ENCODE measurements around the gene EMILIN2.

Gene EMILIN2

DNA sequence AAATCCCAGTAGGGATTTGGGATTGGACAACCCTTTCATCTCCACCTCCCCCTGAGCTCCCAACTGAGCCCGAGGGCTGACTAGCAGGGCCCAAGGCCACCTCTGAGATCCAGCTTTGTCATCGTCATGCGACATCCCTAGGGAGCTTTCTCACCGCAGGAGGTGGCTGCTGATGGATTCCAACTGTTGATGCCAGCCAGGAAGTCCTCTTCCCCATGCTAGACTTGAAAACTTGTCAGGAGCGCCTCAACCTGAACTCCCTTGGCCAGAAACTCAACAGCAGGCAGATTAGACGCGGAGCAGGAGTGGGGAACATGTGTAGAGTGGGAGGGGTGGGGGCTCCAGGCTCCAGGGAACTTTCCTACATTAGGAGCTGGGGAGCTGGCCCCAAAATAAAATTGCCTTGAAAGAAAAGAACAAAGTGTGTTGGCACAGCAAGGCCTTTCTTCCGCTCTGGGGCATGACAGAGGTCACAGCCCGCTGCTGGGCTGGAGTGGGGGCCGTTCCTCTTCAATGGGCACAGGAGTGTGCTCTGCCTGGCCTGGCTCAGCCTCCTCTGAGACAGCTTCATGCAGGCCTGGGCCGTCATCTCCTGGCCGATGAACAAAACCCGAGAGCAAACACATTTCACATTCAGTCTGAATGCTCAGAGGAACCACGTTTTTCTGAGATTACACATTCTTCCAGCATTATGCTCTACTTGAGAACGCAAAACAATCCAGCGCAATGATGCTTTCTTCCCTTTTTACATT lies 34.5 kb downstream of the EMILIN2 start:
- WGBS (ENCODE audit: extremely low coverage, insufficient coverage, low lambda C conversion rate), result no CpG with 5 or more reads among the region's 16 CpGs
- Histone ChIP-seq H3K36me3 (ENCODE audit: control insufficient read depth, insufficient read depth, low read length) (no peaks in the 10 kb centered on the region), H3K27ac (ENCODE audit: low read depth, low read length) (no peak overlapping the region)

DNA sequence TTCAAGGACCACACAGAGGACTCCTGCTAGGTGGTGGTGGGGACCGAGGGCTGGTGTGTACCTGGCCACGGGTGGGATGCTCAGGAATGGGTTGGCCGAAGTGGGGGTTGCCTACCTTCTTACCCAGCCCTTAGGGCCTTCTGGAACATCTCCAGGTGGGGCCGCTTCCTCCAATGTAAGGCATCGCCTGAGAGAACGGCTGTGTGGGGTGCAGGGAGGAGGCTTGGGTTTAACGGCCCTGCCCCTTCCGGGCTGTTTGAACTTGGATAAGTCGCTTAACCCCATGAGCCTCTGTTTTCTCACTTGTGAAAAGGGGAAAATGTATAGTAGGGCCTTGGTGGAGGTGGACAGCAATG lies 35.0 kb downstream of the EMILIN2 start:
- Histone ChIP-seq H4K8ac (ENCODE audit: low read depth, low read length) (no peak overlapping the region), H3K4ac (ENCODE audit: low read depth, low read length) (no peak overlapping the region), H2BK120ac (ENCODE audit: low read depth, low read length) (no peak overlapping the region), H2AK5ac (ENCODE audit: low read length) (no peak overlapping the region), H3K18ac (ENCODE audit: low read length) (no peak overlapping the region), H3K36me3 (ENCODE audit: control insufficient read depth, insufficient read depth, low read length) (no peaks in the 10 kb centered on the region), H3K23ac (ENCODE audit: low read length) (no peak overlapping the region), H4K5ac (ENCODE audit: low read length) (no peak overlapping the region), H3K9ac (ENCODE audit: low read length) (no peak overlapping the region), H2BK15ac (replicated peaks; ENCODE audit: low read depth) (no peak overlapping the region), H3K79me2 (ENCODE audit: control insufficient read depth, insufficient read depth, low read length) (no peaks in the 10 kb centered on the region), H3K56ac (ENCODE audit: low read length) (no peak overlapping the region), H2BK5ac (ENCODE audit: low read length) (no peak overlapping the region), H3K27me3 (ENCODE audit: insufficient read depth, low read length, poor library complexity) (no peaks in the 10 kb centered on the region), H3K4me1 (ENCODE audit: control insufficient read depth, low read depth, low read length) (no peaks in the 10 kb centered on the region), H3K27ac (ENCODE audit: low read depth, low read length) (no peak overlapping the region), H3K4me2 (ENCODE audit: low read length) (no peak overlapping the region), H3K79me1 (ENCODE audit: low read length) (no peaks in the 10 kb centered on the region), H3K4me3 (ENCODE audit: low read length) (no peak overlapping the region)
- WGBS (ENCODE audit: extremely low coverage, insufficient coverage, low lambda C conversion rate), result no CpG with 5 or more reads among the region's 9 CpGs
- DNase-seq, result no peak

More for the DNA sequence above, 34.5 kb downstream of the EMILIN2 start:
- Histone ChIP-seq H3K18ac (ENCODE audit: low read length) (no peak overlapping the region), H3K79me1 (ENCODE audit: low read length) (no peaks in the 10 kb centered on the region), H2BK15ac (replicated peaks; ENCODE audit: low read depth) (no peak overlapping the region), H2BK5ac (ENCODE audit: low read length) (no peak overlapping the region), H3K79me2 (ENCODE audit: control insufficient read depth, insufficient read depth, low read length) (no peaks in the 10 kb centered on the region), H3K56ac (ENCODE audit: low read length) (no peak overlapping the region), H4K8ac (ENCODE audit: low read depth, low read length) (no peak overlapping the region), H2AK5ac (ENCODE audit: low read length) (no peak overlapping the region), H3K23ac (ENCODE audit: low read length) (no peak overlapping the region), H3K9ac (ENCODE audit: low read length) (no peak overlapping the region), H3K27me3 (ENCODE audit: insufficient read depth, low read length, poor library complexity) (no peaks in the 10 kb centered on the region), H3K4me2 (ENCODE audit: low read length) (no peak overlapping the region), H3K4me3 (ENCODE audit: low read length) (no peak overlapping the region), H2BK120ac (ENCODE audit: low read depth, low read length) (no peak overlapping the region), H4K5ac (ENCODE audit: low read length) (no peak overlapping the region), H3K4me1 (ENCODE audit: control insufficient read depth, low read depth, low read length) (no peaks in the 10 kb centered on the region), H3K4ac (ENCODE audit: low read depth, low read length) (no peak overlapping the region)
- DNase-seq, result peak; percentile 34

DNA sequence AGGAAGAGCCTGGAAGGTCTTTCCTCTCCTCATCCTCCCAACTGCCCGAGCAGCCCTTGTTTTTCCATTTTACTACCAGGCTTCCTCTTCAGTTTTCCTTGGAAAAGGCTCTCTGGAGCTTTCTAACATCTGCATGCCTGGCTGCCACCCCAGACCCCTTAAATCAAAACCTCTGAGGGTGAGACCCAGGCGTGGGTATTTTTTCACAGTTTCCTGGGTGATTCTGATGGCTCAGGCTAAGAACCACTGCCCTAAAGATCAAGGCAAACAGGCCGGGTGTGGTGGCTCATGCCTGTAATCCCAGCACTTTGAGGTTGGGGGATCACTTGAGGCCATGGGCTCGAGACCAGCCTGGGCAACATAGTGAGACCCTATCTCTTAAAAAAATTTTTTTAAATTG lies 35.4 kb downstream of the EMILIN2 start:
- DNase-seq, result no peak
- Histone ChIP-seq H2BK120ac (ENCODE audit: low read depth, low read length) (no peak overlapping the region), H4K5ac (ENCODE audit: low read length) (no peak overlapping the region), H3K4me1 (ENCODE audit: control insufficient read depth, low read depth, low read length) (no peaks in the 10 kb centered on the region), H3K4me3 (ENCODE audit: low read length) (no peak overlapping the region), H3K23ac (ENCODE audit: low read length) (no peak overlapping the region), H4K8ac (ENCODE audit: low read depth, low read length) (no peak overlapping the region), H3K79me2 (ENCODE audit: control insufficient read depth, insufficient read depth, low read length) (no peaks in the 10 kb centered on the region), H3K4me2 (ENCODE audit: low read length) (no peak overlapping the region), H3K18ac (ENCODE audit: low read length) (no peak overlapping the region), H3K4ac (ENCODE audit: low read depth, low read length) (no peak overlapping the region), H2BK5ac (ENCODE audit: low read length) (no peak overlapping the region), H3K56ac (ENCODE audit: low read length) (no peak overlapping the region), H3K27me3 (ENCODE audit: insufficient read depth, low read length, poor library complexity) (no peaks in the 10 kb centered on the region), H3K79me1 (ENCODE audit: low read length) (no peaks in the 10 kb centered on the region), H2BK15ac (replicated peaks; ENCODE audit: low read depth) (no peak overlapping the region), H3K27ac (ENCODE audit: low read depth, low read length) (no peak overlapping the region), H3K9ac (ENCODE audit: low read length) (no peak overlapping the region), H3K36me3 (ENCODE audit: control insufficient read depth, insufficient read depth, low read length) (no peaks in the 10 kb centered on the region), H2AK5ac (ENCODE audit: low read length) (no peak overlapping the region)
- WGBS (ENCODE audit: extremely low coverage, insufficient coverage, low lambda C conversion rate), result no CpG with 5 or more reads among the region's 4 CpGs

DNA sequence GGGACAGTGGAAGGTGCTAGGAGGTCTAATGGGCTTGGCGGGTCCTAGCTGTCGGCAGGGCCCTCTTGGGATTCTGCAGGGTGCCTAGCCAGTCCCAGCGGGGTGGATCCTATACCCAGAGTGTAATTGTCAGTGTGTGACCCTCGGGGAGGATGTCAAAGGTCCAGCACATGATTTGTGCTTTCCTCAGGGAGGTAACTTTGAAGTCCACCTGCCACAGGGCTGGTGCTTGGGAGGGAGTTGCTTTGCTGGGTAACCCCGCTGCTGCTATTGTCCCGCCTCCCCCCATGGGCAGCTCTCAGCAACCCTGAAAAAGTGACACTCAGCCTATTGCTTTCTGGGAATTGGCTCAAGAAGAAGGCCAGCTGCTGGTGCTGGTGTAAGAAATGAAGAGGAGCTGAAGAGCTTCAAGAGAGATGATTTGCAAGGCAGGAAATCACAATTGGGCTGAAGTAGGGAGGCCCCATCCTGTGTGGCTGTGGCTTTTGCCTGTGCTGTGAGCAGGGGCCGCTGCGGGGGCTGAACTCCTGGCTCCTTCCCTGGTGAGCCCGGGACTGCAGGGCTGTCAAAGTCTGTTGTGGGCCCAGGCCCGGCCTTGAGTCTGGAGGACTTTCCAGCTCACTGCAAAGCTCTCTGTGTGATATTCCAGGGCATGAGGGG lies 36.4 kb downstream of the EMILIN2 start:
- no peak overlapping the region for H3K23ac ChIP-seq (ENCODE audit: low read length)
- H3K79me2 ChIP-seq (ENCODE audit: control insufficient read depth, insufficient read depth, low read length), result no peaks in the 10 kb centered on the region
- H3K4me1 ChIP-seq (ENCODE audit: control insufficient read depth, low read depth, low read length), result no peaks in the 10 kb centered on the region
- no peaks in the 10 kb centered on the region for H3K79me1 ChIP-seq (ENCODE audit: low read length)
- no peak overlapping the region for H3K18ac ChIP-seq (ENCODE audit: low read length)
- no peak overlapping the region for H2BK5ac ChIP-seq (ENCODE audit: low read length)
- H2AK5ac ChIP-seq (ENCODE audit: low read length), result no peak overlapping the region
- H3K4me2 ChIP-seq (ENCODE audit: low read length), result no peak overlapping the region
- no peaks in the 10 kb centered on the region for H3K36me3 ChIP-seq (ENCODE audit: control insufficient read depth, insufficient read depth, low read length)
- H2BK120ac ChIP-seq (ENCODE audit: low read depth, low read length), result no peak overlapping the region
- no peak overlapping the region for H4K5ac ChIP-seq (ENCODE audit: low read length)
- H3K4me3 ChIP-seq (ENCODE audit: low read length), result no peak overlapping the region
- no peak overlapping the region for H3K4ac ChIP-seq (ENCODE audit: low read depth, low read length)
- no peaks in the 10 kb centered on the region for H3K27me3 ChIP-seq (ENCODE audit: insufficient read depth, low read length, poor library complexity)
- no peak for DNase-seq
- H3K9ac ChIP-seq (ENCODE audit: low read length), result no peak overlapping the region
- no CpG with 5 or more reads among the region's 10 CpGs for WGBS (ENCODE audit: extremely low coverage, insufficient coverage, low lambda C conversion rate)
- H3K27ac ChIP-seq (ENCODE audit: low read depth, low read length), result no peak overlapping the region
- H2BK15ac ChIP-seq (replicated peaks; ENCODE audit: low read depth), result no peak overlapping the region
- no peak overlapping the region for H4K8ac ChIP-seq (ENCODE audit: low read depth, low read length)
- H3K56ac ChIP-seq (ENCODE audit: low read length), result no peak overlapping the region

DNA sequence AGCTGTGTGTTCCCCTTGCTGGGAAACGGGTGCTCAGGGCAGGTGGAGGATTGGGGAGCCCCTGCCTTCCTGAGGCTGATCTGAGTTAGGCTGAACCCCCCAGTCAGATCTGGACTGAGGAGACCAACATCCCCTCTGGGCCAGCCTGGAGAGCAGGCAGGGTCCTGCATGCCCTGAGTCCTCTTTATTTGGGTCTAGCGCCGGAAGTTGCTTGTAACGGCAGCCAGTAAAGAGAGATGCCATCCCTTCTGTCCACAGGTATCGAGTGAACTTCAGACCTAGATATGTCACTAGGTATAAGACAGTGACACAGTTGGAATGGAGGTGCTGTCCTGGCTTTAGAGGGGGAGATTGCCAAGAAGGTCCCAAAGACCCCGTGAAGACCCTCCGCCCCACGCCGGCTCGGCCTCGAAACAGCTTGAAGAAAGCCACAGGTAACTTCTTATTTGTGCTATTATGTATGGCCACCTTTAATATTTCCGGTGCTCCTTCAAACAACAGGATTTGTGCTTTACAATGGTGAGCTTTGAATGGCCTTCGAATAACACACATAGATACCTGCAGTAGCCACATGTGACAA lies 38.0 kb downstream of the EMILIN2 start:
- no peaks in the 10 kb centered on the region for H3K36me3 ChIP-seq (ENCODE audit: control insufficient read depth, insufficient read depth, low read length)
- no peaks in the 10 kb centered on the region for H3K4me1 ChIP-seq (ENCODE audit: control insufficient read depth, low read depth, low read length)
- H3K9ac ChIP-seq (ENCODE audit: low read length), result no peak overlapping the region
- H3K4me2 ChIP-seq (ENCODE audit: low read length), result no peak overlapping the region
- no peak overlapping the region for H2AK5ac ChIP-seq (ENCODE audit: low read length)
- H2BK5ac ChIP-seq (ENCODE audit: low read length), result no peak overlapping the region
- H3K56ac ChIP-seq (ENCODE audit: low read length), result no peak overlapping the region
- H3K79me1 ChIP-seq (ENCODE audit: low read length), result no peaks in the 10 kb centered on the region
- H3K79me2 ChIP-seq (ENCODE audit: control insufficient read depth, insufficient read depth, low read length), result no peaks in the 10 kb centered on the region
- H3K23ac ChIP-seq (ENCODE audit: low read length), result no peak overlapping the region
- H3K27ac ChIP-seq (ENCODE audit: low read depth, low read length), result no peak overlapping the region
- H4K8ac ChIP-seq (ENCODE audit: low read depth, low read length), result no peak overlapping the region
- H3K4ac ChIP-seq (ENCODE audit: low read depth, low read length), result no peak overlapping the region
- no CpG with 5 or more reads among the region's 13 CpGs for WGBS (ENCODE audit: extremely low coverage, insufficient coverage, low lambda C conversion rate)
- no peak overlapping the region for H2BK120ac ChIP-seq (ENCODE audit: low read depth, low read length)
- no peaks in the 10 kb centered on the region for H3K27me3 ChIP-seq (ENCODE audit: insufficient read depth, low read length, poor library complexity)
- no peak overlapping the region for H4K5ac ChIP-seq (ENCODE audit: low read length)
- H3K4me3 ChIP-seq (ENCODE audit: low read length), result no peak overlapping the region
- no peak overlapping the region for H3K18ac ChIP-seq (ENCODE audit: low read length)
- DNase-seq, result no peak
- no peak overlapping the region for H2BK15ac ChIP-seq (replicated peaks; ENCODE audit: low read depth)

Data from mesendoderm (in vitro differentiated cells).